Activated T-cell treated with anti-CD3 and anti-CD28 coated beads for 4 hours (primary cell): ENCODE results near the gene PPM1K.

Source experiments
- DNase-seq: peaks from one replicate; pipeline ENCODE4 v3.0.0-alpha.2; 2020

The PPM1K gene

DNA sequence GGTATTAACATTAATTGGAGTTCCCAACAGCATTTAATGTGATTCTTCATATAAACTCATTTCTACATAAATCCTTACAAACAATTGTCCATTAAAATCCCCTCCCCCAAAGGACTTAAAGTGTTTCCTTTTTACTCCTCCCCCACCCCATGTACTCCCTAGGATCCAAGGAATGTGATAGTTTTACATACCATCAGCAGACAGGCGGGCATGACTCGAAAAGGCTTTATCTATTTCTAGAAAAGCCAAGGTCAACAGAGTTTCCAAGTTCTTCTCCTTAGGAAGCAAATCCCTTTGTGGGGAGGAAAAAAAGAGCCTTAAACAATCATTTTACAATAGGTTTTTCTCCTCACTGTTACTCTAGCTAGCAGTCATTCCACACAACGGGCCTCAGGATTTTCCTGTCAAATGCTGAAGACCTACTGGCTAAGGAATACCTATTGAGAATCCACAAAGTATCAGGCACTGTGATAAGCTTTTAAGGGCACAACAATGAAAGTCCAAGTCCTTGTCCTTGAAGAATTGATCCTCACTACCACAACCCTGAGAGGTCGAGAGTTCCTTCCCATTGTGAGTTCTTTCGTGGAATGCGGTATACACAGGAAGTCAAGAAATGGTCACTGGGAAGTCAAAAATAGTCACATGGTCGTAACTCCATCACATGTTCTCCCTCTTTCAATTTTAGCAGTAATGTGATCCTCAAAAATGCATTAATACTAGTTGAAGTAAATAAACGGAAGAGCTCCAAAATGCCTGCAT lies 7.2 kb downstream of the PPM1K start:
- no peak for DNase-seq

DNA sequence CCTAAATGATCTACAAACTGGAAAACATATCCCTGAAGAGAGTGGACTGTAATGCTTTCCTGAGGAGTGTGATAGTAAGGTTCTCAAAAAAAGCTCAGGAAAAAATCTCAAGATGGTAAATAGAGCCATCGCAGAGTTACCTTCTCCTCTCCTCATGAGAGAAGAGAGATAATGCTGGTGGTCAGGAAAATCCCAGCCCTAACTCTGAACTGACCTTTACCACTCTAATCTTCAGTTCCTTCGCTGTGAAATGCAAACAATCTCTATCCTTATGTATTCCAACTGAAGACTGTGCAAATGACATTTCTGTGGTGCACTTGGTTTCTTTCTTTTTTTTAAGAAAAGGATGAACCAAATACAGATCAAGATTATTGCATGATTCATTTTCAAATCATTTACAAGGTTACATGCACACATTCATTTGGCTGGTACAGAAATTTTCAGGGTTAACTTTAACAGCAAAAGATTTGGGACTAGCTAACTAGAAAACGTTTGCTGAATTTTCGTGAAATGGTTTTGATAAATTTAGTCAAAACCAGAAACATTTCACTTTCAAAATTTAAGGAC lies 8.3 kb downstream of the PPM1K start:
- no peak for DNase-seq

DNA sequence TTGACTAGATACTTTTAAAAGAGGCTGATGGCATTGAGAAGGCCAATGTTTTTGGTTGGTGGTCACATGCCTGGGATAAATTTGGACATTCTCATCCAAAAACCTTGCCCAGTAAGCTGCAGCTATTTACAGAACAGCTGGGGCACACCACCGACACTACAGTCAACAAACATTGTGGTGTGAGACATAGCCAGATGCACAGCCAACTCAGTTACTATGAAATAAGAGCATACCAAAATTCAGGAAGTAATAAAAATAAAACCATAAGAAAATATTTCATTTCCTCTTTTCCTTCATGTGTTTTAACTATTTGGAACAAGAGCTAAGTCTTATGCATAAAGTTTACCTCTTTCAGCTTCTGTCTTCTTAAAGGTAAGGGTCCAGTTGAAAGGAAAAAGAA lies 8.8 kb downstream of the PPM1K start:
- no peak for DNase-seq

DNA sequence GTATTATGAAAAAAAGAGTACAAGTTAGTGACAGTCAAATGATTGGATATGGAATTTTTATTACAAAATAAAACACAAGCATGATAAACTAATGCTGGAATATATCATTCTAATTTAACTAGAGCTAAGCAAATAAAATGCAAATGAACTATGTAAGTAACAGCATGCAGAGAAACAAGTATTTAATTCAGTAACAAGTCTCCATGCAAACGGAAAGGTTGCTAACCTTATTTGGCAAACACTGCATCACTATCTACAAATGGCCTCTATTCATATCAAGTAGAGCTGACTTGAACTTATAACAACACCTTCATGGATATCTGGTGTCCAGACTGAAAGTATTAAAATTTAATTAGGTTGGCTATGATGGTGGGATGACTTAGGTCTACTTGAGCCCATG lies 15.4 kb downstream of the PPM1K start:
- DNase-seq: no peak

DNA sequence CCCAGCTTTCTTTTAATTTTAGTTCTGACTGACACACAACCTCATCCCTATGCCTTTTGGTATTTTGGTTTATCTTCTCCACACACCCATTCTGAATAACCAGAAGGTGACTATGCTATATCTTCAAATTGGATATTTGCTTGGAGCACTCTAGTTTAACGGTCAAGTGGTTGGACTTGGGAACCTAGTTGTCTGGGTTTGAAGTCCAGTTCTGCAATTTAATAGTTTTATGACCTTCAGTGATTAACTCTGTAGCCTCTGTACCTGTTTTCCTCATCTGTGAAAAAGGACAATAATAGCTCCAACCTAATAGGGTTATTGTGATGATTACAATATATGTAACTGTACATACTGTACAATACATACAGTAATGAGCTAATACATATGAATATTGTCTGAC lies 20.0 kb downstream of the PPM1K start:
- no peak for DNase-seq

DNA sequence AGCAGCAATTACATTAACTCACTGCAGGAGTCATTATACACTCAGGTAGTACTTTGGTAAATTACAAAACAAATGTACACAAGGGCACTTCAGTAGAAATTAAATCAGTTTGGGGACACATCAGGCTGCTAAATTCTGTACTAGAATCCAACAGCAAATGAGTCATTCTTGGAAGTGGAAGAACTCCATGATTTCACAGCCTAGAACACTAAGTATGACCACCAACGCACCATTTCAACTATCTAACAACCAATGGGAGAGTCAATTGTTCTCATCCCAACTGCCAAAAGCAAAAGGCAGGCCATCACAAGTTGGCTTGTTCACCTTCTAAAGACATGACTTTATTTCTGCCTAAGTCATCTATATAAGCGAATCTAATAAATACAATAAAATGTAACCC lies 26.6 kb downstream of the PPM1K start:
- DNase-seq: no peak

DNA sequence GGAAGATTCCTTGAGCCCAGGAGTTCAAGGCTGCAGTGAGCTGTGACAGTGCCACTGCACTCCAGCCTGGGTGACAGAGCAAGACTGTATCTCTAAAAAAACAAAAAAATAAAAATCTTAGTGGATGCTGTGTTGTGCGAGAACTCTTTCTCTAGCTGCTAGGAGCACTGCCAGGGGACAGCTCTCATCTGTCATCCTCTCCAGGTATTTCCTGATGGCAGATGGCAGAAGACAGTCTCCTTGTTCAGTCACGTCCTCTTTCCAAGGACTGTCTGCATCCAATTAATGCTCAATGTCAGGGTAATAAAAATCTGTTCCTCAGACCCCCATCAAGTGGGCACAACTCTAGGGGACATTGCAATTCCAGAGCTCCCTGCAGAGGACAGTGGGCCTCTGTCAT lies 29.2 kb downstream of the PPM1K start:
- DNase-seq: no peak

DNA sequence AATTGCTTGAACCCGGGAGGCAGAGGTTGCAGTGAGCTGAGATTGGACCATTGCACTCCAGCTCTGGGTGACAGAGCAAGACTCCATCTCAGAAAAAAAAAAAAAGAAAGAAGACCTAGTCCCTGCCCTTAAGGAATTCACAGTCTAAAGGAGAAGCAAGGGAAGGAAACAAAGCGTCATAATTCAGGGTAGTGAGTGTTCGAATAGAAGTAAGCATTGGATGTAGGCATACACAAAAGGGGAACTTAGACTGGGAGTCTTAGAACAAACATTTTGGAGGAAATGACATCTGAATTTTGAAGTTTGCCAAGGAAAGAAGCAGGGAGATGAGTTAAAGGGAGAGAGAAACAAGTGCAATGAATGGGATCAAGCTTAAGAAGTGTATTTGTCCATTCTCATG lies 32.4 kb downstream of the PPM1K start:
- no peak for DNase-seq

DNA sequence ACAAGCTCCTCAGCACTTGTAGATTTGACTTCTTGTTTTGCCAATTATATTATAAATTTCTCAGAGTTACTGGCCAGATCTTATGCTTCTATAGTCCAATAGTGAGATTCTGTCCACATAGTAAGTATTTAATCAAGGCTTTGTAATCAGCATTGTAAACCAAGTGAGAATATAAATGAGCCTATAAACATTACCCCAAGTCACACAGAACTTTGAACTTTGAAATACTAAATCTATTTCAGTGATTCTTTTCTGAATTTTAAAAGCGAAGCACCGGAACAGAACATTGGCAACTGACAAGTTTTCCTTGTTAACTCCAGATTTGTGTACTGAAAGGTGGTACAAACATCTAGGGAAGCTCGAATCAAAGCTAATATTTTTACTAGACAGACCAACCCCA lies 37.2 kb downstream of the PPM1K start:
- DNase-seq: no peak

DNA sequence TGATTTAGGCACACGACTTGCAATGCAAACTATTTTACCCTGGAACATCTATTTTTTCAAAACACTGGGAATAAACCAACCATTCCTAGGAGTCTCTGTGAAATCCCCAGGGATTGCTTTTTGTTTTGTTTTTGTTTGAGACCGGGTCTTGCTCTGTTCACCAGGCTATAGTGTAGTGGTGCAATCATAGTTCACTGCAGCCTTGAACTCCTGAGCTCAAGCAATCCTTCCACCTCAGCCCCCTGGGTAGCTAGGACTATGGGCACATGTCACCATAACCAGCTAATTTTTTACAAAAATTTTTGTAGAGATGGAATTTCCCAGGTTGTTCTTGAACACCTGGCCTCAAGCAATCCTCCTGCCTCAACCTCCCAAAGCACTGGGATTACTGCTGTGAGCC lies 37.8 kb downstream of the PPM1K start:
- no peak for DNase-seq

DNA sequence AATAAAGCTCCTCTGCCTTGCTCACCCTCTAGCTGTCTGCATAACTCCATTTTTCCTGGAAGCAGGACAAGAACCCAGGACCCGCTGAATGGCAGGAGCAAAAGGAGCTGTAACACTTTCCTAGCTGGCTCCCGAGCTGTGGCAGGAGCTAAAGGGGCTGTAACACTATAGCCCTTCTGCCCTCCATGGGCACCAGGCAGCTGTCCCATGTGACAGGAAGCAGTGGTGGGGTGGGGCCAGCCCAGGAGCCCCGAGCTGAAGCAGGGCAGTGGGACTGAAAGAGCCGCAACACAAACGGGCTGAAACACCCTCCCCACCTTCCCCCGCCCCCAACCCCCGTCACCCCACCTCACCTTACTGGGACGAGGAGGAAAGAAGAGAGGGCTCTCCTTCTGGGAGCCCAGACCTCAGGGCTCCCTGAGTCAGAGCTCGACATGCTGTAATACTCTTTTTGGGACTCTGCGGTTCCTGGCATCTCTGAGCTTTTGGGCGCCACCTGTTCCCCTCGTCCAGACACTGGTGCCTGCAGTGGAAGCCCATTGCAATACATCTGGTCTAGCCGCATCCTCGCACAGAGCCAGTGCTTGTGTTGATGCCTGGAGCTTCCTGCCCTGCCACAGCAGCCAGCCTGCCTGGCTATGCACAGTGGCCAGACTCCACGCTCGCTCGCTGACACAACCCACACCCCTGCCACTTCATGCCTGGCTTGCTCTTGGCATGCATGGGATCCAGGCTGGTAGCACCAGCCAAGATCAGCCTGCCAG lies 39.4 kb downstream of the PPM1K start:
- no peak for DNase-seq

DNA sequence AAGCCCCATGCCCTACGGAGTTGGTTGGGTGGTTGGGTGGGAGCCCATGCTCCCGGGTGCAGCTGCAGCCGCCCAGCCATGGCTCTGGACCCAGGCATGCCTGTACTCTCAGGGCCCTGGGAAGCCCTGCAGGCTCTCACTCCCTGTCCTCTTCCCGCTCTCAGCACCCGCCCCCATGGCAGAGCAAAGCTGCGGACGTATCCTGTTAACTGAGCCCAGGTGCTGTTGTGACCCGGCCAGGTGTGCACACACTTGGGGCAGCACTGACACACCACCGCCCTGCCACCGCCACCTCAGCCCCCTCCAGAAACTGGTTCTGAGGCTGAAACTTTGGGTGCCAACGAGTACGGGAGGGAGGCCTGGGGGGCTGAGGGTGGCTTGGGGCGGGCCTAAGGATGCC lies 40.3 kb downstream of the PPM1K start:
- DNase-seq: no peak

DNA sequence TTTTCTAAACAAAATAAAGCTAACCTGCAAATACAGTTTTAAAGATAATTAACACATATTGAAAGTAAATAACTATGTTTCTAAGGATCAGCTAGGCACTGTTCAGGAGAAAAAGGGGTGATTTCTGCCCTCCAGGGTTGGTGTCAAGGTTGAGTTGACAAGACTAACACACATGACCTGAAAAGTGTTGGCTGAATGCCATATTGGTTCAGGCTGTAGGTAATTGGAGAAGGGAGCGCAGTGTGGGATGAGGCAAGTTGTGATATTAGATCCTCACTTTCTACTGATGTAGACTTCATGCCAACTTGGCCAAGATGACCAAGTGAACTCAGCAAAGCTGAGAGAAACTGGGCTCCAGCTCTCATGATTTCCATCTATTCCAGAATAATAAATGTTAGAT lies 42.2 kb downstream of the PPM1K start:
- DNase-seq: no peak

DNA sequence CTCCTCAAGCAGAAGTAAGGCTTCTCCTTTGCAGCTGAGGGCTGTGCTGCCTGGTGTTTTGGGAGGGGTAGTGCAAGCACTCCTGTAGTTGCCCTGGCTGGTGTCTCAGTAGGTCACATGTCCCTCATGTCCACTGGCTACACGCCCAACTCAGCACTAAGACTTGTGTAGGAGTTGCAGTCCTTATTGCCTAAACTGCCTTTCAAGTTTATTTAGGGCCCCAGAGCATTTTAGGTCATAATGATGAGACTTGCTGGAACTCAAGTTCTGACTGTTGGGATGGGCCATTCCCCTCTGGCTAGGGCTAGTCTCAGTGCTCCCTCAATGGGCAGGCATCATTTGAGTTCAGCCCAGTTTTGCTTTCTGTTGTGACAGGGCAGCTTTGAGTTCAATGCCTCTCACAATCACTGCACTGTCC lies 44.1 kb downstream of the PPM1K start:
- DNase-seq: no peak

DNA sequence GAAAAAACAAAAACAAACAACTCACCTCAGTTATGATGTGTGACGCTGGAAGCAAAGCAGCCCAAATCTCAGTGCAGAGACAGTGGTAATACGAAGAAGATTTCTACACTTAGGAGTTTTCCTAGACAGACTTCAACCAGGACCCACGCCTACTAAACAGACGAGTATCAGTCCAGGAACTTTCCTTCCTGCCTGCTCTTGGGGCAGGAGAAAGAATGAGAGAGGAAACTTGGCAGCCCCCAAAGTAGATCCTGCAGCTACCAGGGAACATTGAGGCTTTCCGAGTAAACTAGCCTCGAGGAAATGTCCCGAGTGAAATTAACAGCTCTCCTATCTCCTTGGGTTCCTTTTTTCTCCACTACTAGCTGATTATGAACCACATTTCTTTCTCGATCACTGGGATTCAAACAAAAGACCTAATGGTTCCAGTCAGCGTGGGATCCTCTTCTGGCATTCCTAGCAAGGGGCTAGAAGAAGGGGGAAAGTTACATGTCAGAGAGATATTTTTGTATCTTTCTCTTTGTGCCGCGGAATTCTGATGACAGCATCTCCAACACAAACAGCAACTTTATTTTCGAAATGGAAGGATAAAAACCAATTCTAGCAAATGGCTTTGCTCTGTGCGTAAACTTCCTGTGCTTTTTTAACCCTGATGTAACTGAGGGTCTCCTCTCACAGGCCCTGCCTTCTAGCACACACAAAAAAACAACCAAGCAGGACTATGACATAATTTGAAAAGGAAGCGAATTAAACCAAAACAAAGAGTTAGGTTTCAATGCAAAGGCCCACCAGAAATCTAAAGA lies 53.2 kb downstream of the PPM1K start:
- no peak for DNase-seq

DNA sequence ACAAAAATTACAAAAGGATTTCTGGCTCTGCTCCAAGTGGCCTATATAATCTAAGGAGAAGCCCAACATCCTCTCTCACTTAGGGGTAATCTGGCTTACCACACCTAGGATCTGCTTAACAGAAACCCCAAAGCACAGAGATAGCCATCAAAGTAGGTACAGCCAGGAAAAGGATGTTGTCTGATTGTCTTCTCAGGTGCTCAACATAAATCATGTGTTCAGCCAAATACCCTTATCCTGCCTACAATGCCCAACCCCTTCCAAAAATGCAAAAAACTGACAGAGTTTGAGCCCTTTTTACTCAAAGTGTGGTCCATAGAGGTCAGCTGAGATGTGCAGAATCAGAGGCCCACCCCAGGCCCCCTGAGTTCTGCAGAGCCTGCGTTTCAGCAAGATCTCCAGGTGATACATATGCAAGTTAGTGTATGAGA lies 53.9 kb downstream of the PPM1K start:
- DNase-seq: no peak

DNA sequence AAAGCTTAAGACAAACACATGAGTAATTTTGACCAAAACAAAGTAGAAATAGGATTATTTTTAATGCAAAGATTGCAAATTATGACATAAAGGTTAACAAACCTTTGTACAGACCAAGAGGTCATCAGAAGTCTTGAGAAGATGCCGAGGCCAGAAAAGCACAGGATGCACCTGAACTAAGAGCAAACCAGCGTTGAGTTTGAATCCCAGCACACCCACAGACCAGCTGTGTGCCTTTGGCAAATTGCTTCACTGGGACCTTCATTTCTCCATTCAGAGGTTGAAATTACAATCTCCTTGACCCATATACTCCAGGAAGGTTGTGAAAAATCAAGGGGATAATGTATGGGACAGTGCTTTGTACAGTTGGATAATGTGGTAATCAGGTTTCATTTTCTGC lies 56.6 kb downstream of the PPM1K start:
- DNase-seq: no peak

DNA sequence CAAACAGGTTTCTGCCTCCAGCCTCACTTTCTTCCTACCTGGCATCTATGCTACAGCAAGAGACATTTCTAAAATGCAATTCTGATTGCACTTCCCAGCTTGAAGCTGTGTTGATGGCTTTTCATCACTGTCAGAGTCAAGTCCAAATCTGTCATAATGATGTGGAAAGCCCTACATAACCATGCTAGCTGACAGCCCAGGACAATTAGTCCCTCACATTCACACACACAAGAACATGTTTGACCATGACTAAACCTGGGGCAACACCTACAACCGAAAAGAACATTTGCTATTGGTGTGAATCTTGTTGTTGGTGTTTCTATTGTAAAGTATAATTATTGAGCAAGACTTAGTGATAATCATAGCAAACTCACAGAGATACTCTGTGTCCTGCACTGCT lies 58.2 kb downstream of the PPM1K start:
- no peak for DNase-seq

DNA sequence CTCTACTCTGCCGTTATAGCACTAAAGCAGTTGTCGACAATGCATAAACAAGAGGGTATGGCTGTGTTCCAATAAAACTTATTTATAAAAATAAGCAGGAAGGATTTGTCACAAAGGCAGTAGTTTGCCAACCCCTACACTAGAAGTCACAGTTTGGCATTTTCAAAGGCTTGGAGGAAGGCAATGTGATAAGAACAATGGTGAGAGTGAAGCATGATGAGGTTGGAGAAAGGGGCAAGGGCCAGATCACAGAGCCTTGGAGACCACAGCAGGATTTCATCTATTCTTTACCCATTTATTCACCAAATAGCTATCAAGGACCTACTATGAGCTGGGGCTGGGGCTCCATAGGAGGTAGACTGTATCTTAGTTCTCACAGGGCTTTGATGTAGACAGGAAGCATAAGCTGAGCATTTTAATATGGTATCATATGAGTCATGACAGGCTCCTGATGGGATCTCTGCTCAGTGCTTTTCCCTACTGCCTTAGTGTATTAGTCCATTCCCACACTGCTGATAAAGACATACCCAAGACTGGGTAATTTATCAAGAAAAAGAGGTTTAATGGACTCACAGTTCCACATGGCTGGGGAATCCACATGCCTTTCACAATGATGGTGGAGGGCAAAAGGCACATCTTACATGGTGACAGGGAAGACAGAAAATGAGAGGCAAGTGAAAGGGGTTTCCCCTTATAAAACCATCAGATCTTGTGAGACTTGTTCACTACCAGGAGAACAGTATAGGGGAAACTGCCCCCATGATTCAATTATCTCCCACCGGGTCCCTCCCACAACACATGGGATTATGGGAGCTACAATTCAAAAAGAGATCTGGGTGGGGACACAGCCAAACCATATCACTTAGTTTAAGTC lies 58.9 kb downstream of the PPM1K start:
- no peak for DNase-seq

DNA sequence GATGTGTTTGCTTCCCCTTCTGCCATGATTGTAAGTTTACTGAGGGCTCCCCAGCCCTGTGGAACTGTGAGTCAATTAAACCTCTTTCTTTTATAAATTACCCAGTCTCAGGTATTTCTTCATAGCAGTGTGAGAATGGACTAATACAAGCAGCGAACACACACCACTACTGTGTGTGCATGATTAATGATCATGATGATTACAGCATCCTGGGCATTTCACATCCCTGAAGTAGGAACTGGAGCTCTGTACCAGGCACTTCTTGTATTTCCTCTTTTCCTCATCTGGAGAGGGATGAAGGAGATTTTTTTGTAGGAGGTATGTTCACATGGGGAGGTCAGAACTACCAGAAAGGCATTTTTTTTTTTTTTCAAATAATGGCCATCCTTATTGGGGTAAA lies 60.8 kb downstream of the PPM1K start:
- DNase-seq: no peak

DNA sequence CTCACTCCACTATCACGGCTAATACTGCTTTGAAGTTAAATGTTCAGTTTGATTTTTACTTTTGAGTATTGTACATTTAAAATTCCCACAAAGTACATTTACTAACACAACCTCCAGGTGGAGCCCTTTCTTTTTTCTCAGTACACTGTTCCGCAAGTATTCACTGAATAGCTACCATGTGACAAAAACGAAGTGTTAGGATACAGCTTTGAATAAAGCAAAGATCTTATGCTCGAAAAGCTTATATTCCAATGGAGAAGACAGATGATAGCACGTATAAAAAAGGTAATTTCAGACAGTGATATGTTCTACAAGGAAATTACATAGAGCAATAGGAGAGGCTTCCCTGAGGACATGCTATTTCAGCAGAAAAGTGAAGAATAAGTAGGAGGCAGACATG lies 65.3 kb downstream of the PPM1K start:
- peak; percentile 3 for DNase-seq

DNA sequence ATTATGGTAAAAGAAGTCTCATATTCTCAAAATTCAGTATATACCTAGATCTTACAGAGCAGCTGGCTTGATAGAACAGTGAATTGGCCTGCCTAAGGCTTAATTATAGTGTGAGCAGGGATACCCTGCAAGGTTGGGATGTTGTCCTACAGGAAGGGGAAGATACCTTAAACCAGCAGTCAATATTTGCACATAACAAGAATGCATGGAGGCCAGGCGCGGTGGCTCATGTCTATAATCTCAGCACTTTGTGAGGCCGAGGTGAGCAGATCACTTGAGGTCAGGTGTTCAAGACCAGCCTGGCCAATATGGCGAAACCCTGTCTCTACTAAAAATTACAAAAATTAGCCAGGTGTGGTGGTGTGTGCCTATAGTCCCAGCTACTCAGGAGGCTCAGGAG lies 67.2 kb downstream of the PPM1K start:
- DNase-seq: no peak
